ENCODE results near the gene PAK4. TPM values are rescaled to one million over a fixed set of nuclear protein-coding genes. Genes with fewer than 3 reads are reported as not detected.
A peak's percentile ranks its signal among the peaks of the same experiment; 100 is the strongest.
"Not testable (repeated sequence)": the region's sequence is repeated elsewhere in the genome, so short reads cannot be mapped to it uniquely, and the experiment has no call there.

PAK4 gene
- polyA plus RNA-seq, 3 donors from 2014 or later = 0.68 to 2.1 (median 1.5) TPM

DNA sequence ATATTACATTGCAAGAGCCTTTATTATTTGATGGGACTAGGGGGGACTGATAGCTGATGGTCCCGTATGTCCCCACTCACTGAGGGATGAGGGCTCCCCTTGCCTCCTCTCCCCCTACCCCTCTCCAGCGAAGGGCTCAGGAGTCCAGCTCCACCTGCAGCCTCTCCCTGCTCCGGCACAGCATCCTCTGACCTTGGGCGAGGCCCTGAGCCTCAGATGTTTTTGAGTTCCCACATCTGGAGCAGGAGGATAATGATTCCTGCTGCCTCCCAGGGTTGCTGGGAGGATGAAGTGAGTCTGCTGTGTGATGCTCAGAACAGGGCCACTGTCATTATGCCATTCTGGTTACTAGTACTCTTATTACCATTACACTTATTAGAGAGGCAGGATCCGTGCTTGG is 15.0 kb downstream of the PAK4 start:
- DNase-seq = no peak
- no peaks in the 10 kb centered on the region for H3K36me3 Mint-ChIP-seq
- H3K4me3 Mint-ChIP-seq = no peak overlapping the region
- no peak overlapping the region for H3K27ac Mint-ChIP-seq
- no peaks in the 10 kb centered on the region for H3K9me3 Mint-ChIP-seq
- H3K27me3 Mint-ChIP-seq (ENCODE audit: low read depth in 3 of 3) = peaks cover 0 to 1% (median 0%) of the 10 kb centered on the region in 3 donors
- H3K4me1 Mint-ChIP-seq = peaks cover 14 to 21% of the 10 kb centered on the region in 2 donors

- no peaks in the 10 kb centered on the region for H3K9me3 Mint-ChIP-seq
- peaks cover 0 to 3% (median 0%) of the 10 kb centered on the region in 3 donors for H3K27me3 Mint-ChIP-seq (ENCODE audit: low read depth in 3 of 3)
- no peak overlapping the region for H3K4me3 Mint-ChIP-seq
- no peaks in the 10 kb centered on the region for H3K36me3 Mint-ChIP-seq
- H3K4me1 Mint-ChIP-seq = peaks cover 16 to 27% of the 10 kb centered on the region in 2 donors
- H3K27ac Mint-ChIP-seq = no peak overlapping the region
- no peak for DNase-seq
These were observed 16.3 kb downstream of the PAK4 start for GRCh38 chr19:39141929-39142328.

DNA sequence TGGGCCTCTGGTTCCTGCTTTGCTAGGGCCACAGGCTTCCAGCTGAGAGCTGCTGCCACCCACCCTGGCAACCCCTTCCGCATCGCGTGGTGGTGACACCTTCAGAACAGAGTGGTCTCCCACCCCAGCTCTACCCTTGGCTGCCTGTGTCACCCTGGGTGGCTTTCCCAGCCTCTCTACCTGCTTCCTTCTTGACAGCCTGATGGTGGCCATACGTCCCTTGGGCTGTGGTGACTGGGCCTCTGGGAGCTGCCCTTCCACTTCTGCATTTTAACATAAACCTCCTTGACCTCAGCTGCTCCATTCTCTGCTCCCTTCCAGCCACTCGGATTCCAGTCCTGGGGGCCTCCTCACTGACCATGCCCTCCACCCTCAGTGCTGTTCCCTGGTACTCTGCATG is 17.0 kb downstream of the PAK4 start:
- Mint-ChIP-seq H3K27ac (no peak overlapping the region), H3K4me3 (no peak overlapping the region), H3K9me3 (no peaks in the 10 kb centered on the region), H3K36me3 (no peaks in the 10 kb centered on the region), H3K27me3 (ENCODE audit: low read depth in 3 of 3) (peaks cover 0 to 3% (median 0%) of the 10 kb centered on the region in 3 donors), H3K4me1 (peaks cover 20 to 34% of the 10 kb centered on the region in 2 donors)
- DNase-seq = no peak

DNA sequence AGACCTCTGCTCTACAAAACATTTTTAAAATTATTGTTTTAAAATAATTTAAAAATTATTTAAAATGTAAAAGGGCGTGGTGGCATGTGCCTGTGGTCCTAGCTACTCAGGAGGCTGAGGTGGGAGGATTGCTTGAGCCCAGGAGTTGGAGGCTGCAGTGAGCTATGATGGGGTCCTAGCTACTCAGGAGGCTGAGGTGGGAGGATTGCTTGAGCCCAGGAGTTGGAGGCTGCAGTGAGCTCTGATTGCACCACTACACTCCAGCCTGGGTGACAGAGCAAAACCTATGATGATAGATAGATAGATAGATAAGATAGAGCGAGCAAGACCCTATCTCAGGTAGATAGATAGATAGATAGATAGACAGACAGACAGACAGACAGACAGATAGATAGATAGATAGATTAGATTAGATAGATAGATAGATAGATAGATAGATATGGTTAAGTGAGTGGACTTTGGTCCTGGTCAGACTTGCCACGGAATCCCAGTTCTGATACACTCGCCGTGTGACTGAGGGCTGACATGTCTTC is 18.2 kb downstream of the PAK4 start:
- H3K4me3 Mint-ChIP-seq; H3K9me3 Mint-ChIP-seq; DNase-seq; H3K36me3 Mint-ChIP-seq; H3K27me3 Mint-ChIP-seq (ENCODE audit: low read depth in 3 of 3): not testable (repeated sequence)
- peaks cover 24 to 41% of the 10 kb centered on the region in 2 donors for H3K4me1 Mint-ChIP-seq
- peak overlapping the region in 1 of 6 donors; percentile 66 for H3K27ac Mint-ChIP-seq

DNA sequence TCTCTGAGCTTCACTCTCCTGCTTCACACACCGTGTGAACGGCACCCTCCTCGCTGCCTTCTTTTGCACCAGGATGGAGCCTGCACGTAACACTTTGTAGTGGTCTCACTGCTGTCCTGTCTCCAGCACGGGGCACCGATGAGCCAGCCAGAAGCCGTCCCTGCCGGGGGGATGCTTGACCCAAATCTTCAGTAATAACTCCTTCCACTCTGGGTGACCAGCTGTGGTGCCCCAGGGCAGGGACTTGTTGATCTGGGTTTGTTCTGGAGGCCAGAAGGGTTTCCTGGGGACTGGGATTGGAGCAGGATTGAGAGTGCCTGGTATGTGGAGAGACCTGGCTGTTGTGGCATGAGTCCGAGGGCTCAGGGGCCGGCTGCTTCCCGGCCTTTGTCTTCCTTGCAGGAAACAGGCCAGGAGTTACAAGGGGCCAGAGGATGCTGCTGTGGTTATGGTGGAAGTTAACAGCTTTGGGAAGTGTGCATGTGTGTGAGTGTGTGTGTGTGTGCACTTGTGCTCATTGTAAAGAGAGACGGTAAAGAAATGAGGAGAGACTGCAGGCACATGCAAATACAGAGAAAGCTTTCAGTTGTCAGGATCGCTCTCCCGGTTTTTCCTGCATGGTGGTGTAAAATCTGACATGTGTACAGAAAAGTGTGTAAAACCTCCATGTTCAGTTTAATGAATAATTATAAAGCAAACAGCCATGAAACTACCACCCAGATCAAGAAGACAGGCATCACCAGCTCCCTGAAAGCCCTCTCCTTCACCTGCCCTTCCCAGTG is 18.9 kb downstream of the PAK4 start:
- peak overlapping the region in 1 of 5 donors; percentile 59 for H3K4me3 Mint-ChIP-seq
- no peaks in the 10 kb centered on the region for H3K9me3 Mint-ChIP-seq
- peaks cover 0 to 3% (median 0%) of the 10 kb centered on the region in 3 donors for H3K27me3 Mint-ChIP-seq (ENCODE audit: low read depth in 3 of 3)
- no peaks in the 10 kb centered on the region for H3K36me3 Mint-ChIP-seq
- peaks cover 28 to 46% of the 10 kb centered on the region in 2 donors for H3K4me1 Mint-ChIP-seq
- H3K27ac Mint-ChIP-seq = peak overlapping the region in 4 of 6 donors; percentile 2 to 66 (median 21)
- DNase-seq = no peak

DNA sequence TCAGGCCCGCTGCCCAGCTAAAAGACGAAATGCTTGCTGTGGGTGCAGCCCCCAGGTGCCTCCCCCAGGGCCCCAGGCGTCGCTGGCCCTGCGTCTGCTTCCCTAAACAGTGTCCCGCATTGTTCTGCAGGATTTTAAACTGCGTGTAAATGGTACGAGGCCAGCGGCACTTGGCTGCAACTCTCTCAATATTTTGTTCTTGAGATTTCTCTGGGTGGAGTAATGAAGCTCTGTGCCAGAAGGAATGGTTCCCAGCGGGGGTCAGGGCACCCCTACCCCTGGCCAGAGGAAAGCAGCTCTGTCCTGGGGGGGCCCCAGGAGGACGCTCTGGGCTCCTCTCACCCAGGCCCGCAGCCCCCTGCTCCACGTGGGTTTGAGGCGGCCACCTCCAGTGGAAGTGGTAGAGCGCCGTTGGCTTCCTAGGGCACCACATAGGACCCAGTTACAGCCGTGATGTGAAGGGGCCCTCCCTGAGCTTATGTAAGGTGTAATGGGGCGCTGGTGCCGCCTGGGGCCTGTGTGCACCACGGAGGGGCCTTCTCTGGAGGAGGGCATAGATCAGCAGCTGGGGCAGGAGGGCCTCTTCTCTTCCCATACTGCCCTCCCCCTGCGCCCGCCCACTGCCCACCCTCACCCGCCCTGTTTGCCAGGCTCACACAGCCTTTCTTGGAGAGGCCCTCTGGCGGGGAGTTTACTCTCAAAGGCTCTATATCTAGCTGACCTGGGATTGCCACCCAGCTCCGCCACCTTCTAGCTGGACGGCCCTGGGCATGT is 19.8 kb downstream of the PAK4 start:
- H3K27ac Mint-ChIP-seq = peak overlapping the region in 2 of 6 donors; percentile 3 to 66
- H3K27me3 Mint-ChIP-seq (ENCODE audit: low read depth in 3 of 3) = peaks cover 0 to 3% (median 0%) of the 10 kb centered on the region in 3 donors
- no peak overlapping the region for H3K4me3 Mint-ChIP-seq
- DNase-seq = no peak
- peaks cover 28 to 46% of the 10 kb centered on the region in 2 donors for H3K4me1 Mint-ChIP-seq
- H3K9me3 Mint-ChIP-seq = no peaks in the 10 kb centered on the region
- no peaks in the 10 kb centered on the region for H3K36me3 Mint-ChIP-seq

DNA sequence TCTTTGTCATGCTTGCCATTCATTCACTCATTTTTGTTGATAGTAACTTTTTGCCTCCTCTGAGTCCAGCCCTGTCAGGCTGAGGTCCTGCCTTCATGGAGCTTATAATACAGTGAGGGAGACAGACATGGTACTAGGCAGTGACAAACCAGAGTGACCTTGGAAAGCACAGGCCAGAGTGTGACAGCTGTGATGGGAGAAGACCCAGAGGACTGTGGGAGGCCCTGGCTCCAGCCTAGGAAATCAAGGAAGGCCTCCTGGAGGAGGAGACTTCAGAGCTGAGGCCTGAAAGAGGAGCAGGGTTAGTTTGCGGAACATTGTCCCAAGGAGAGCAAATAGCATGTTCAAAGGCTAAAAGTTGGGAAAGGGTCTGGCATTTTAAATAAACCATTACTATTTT is 20.5 kb downstream of the PAK4 start:
- Mint-ChIP-seq H3K27ac (peak overlapping the region in 2 of 6 donors; percentile 20 to 81), H3K27me3 (ENCODE audit: low read depth in 3 of 3) (peaks cover 0 to 3% (median 2%) of the 10 kb centered on the region in 3 donors), H3K36me3 (no peaks in the 10 kb centered on the region), H3K9me3 (no peaks in the 10 kb centered on the region), H3K4me3 (peak overlapping the region in 1 of 5 donors; percentile 10), H3K4me1 (peaks cover 33 to 52% of the 10 kb centered on the region in 2 donors)
- no peak for DNase-seq

DNA sequence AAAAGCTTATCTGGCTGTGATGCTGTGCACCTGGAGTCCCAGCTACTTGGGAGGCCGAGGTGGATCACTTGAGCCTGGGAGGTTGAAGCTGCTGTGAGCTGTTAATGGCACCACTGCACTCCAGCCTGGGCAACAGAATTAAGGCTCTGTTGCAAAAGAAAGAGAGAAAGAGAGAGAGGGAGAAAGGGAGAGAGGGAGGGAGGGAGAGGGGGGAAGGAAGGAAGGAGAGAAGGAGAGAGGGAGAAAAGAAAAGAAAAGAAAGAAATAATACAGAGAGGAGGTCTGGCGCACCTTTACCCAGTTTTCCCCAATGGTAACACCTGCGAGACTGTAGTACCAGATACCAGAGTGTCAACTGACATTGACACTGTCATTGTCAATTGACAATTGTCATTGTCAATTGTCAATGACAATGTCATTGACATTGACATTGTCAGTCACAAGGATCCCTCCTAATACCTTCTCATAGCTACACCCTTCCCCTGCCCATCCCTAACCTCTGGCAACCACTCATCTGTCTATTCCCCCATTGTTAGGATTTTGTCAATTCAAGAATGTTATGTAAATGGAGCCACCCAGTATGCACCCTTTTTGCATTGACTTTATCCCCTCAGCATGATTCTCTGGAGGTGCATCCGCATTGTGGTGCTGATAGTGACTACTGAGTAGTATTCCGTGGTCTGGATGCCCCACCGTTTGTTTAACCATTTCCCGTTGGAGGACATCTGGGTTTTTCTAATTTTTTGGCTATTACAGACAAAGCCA is 21.3 kb downstream of the PAK4 start:
- no peak for DNase-seq
- Mint-ChIP-seq H3K9me3 (no peaks in the 10 kb centered on the region), H3K27me3 (ENCODE audit: low read depth in 3 of 3) (peaks cover 0 to 2% (median 1%) of the 10 kb centered on the region in 3 donors), H3K27ac (peak overlapping the region in 1 of 6 donors; percentile 15), H3K4me1 (peaks cover 37 to 58% of the 10 kb centered on the region in 2 donors), H3K36me3 (no peaks in the 10 kb centered on the region), H3K4me3 (no peak overlapping the region)

- no peaks in the 10 kb centered on the region for H3K9me3 Mint-ChIP-seq
- H3K4me3 Mint-ChIP-seq = peak overlapping the region in 2 of 5 donors; percentile 7 to 33
- no peaks in the 10 kb centered on the region for H3K36me3 Mint-ChIP-seq
- peaks cover 0 to 2% (median 1%) of the 10 kb centered on the region in 3 donors for H3K27me3 Mint-ChIP-seq (ENCODE audit: low read depth in 3 of 3)
- peak overlapping the region in 1 of 6 donors; percentile 6 for H3K27ac Mint-ChIP-seq
- DNase-seq = no peak
- peaks cover 40 to 58% of the 10 kb centered on the region in 2 donors for H3K4me1 Mint-ChIP-seq
These were observed 21.9 kb downstream of the PAK4 start for GRCh38 chr19:39147480-39147879.

DNA sequence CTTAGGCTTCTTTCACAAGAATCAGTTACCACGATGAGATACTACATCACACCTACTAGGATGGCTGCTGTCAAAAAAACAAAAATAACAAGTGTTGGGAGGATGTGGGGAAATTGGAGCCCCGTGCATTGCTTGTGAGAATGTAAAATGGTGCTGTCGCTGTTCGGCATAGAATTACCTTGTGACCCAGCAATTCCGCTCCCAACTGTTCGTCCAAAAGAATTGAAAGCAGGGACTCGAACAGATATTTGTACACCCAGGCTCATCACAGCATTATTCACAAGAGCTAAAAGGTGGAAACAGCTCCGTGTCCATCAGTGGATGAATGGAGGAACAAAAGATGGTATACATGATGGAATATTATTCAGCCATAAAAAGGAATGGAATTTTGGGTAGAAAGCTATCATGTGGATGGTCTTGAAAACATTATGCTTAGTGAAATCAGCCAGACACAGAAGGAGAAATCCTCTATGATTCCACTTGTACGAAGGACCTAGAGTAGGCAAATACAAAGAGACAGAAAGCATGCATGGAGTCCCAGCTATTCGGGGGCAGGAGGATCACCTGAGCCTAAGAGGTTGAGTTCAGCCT is 23.4 kb downstream of the PAK4 start:
- Mint-ChIP-seq H3K27ac (peak overlapping the region in 1 of 6 donors; percentile 10), H3K27me3 (ENCODE audit: low read depth in 3 of 3) (peaks cover 0 to 2% (median 1%) of the 10 kb centered on the region in 3 donors), H3K9me3 (no peaks in the 10 kb centered on the region), H3K4me3 (peak overlapping the region in 2 of 5 donors; percentile 39 to 41), H3K4me1 (peaks cover 38 to 50% of the 10 kb centered on the region in 2 donors), H3K36me3 (no peaks in the 10 kb centered on the region)
- DNase-seq = no peak

DNA sequence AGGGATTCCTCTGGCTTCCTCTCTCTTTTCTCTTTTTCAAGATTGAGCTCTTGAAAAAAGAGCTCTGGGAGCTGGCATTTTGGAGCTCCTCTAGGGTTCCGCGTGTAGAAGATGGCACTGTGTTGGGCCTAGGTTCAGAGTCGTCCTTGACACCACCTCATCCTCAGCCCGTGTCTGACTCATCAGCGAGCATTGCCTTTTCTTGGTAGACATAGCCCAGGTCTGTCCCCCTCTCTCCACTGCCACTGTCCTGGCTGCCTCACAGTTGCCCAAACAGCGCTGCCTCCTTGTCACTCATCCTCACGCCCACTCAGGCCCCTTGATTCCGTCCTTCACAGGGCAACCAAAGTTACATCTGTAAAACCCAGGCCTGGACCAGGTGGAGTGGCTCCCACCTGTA is 24.6 kb downstream of the PAK4 start:
- no peak for DNase-seq
- Mint-ChIP-seq H3K4me3 (no peak overlapping the region), H3K27me3 (ENCODE audit: low read depth in 3 of 3) (peaks cover 0 to 2% (median 1%) of the 10 kb centered on the region in 3 donors), H3K36me3 (no peaks in the 10 kb centered on the region), H3K9me3 (no peaks in the 10 kb centered on the region), H3K4me1 (peaks cover 35 to 45% of the 10 kb centered on the region in 2 donors), H3K27ac (no peak overlapping the region)

- Mint-ChIP-seq H3K27me3 (ENCODE audit: low read depth in 3 of 3) (peaks cover 0 to 2% (median under 1%) of the 10 kb centered on the region in 3 donors), H3K4me3 (peak overlapping the region in 2 of 5 donors; percentile 65), H3K36me3 (no peaks in the 10 kb centered on the region), H3K4me1 (peaks cover 35 to 42% of the 10 kb centered on the region in 2 donors), H3K27ac (peak overlapping the region in 5 of 6 donors; percentile 42 to 64 (median 59)), H3K9me3 (no peaks in the 10 kb centered on the region)
- no peak for DNase-seq
These were observed 25.4 kb downstream of the PAK4 start for GRCh38 chr19:39150807-39151600.

All from immature natural killer cell (primary cell).